Measurements from ENCODE around the gene NRXN3.
A peak's percentile ranks its signal among the peaks of the same experiment; 100 is the strongest.

The NRXN3 gene

DNA sequence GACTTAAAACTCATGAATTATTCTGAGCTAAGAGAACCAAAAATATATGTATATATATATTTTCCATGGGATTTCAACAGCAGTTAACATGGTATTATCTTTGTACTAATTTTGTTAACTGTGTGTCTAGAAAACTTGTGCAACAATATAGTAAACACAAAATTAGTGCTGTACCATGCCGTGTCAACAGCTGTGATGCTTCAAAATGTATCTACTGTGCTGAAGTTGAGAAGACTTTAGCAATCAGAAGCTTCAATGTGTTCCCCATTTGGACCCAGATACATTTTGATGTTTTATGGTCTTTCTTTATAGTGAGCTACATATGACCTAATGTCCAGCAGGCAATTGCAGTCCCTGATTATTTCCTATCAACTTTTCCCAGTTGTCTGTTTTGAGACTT is 1635.5 kb downstream of the NRXN3 start:
- no peak overlapping the region for H3K4me3 ChIP-seq (ENCODE audit: low read length)
- no peak for DNase-seq (ENCODE audit: low read depth, low spot score)

DNA sequence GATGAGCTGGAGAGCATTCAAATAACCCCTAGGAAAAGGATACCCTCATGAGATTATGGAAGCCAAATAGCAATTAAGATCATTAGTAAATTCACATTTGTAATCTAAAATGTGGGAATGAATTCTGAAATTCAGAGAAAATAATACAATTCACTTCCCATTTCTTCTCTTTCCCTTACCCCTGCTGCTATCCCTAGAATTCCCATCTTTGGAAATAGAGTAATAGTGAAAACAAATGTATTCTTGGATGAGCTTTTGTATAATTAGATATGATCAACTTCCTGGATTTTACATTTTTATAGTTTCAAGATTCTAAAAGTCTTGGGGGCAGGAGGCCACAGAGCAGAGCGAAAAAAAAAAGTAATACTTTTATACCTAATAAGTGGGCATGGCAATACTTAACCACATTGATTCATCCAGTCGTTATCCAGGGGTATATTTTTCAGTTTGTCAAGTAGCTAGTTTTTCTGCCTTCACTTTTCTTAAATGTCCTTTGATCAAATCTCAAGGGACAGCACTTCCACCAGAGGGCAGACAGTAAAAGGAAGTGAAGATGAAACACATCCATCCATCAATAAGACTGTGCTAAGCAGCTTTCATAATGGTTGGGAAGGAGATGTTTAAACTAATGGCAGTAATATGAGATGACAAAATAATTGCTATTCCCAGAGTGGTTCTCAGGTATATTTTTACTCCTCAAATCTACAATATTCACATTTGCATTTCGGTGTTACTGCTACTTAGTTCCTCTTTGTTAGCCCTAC is 1639.9 kb downstream of the NRXN3 start:
- peak; percentile 16 for DNase-seq (ENCODE audit: low read depth, low spot score)
- no peak overlapping the region for H3K4me3 ChIP-seq (ENCODE audit: low read length)

DNA sequence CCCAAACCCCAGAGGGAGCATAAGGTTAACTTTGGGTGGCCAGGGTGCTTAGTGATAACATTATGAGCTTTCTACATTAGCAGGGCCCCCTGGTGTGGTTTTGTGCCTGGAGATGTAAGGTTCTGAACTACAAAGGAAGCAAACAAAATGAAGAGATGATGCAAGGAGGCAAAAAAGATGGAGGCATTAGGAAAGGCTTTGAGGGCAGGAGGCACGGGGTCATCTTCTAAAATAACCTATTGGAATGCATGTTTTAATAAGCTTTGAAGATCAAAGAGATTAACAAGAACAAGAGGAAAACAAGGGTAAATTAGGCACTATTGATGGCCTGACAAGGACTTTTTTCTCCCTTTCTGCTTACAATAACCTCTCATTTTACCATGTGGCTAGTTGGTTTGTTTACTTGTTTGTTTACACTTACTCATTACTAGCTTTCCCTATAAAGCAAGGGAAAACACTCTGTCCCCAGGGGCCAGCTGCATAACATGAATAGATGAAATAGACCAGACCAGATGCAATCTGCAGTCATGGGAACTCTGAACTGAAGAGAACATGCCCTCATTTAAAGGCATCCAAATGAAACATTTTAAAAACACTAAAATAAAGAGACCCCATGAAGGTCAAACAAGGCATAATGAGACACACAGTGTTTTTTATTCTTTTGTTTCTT is 1650.8 kb downstream of the NRXN3 start:
- DNase-seq (ENCODE audit: low read depth, low spot score): no peak

DNA sequence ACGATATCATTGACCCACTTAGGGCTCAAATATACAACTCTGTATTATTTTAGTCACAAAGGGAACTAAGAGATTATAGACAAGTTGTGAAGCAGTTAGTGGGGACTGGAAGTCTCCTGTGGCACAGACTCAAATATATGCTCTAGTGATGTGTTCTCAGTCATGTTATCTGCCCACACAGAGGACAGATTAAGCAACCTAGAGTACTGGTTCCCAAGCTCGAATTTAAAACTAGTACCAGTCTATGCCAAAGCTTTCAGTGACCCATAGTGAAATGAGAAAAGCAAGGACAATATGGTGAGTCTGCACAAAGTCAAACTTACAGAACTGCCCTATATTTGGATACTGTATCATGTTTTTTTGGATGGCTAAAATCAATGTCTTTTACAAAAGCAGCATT is 1651.9 kb downstream of the NRXN3 start:
- no peak overlapping the region for H3K4me3 ChIP-seq (ENCODE audit: low read length)
- no peak for DNase-seq (ENCODE audit: low read depth, low spot score)

More for the DNA sequence above, 1650.8 kb downstream of the NRXN3 start:
- no peak overlapping the region for H3K4me3 ChIP-seq (ENCODE audit: low read length)

DNA sequence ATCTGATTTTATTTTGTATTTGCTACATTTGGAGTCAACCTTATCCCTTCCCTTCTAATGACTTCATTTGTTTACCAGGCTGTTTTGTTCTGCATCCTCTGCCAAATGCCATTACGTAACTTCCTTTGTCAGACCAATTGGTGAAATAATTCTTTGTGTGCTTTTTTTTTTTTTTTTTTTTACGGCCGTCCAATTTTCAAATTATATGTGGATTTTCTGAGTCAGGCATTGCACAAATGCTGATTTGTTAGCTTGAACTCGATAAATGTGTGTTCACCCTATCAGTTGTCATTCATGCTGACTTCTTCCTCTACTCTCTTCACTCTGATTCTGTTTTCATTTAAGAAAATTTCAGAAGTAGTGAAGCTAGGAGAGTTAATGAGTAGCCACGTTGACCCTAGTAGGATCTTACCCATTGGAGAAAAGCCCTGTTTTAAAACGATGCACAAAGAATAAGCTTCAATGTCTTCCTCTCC is 1654.9 kb downstream of the NRXN3 start:
- no peak overlapping the region for H3K4me3 ChIP-seq (ENCODE audit: low read length)
- no peak for DNase-seq (ENCODE audit: low read depth, low spot score)

DNA sequence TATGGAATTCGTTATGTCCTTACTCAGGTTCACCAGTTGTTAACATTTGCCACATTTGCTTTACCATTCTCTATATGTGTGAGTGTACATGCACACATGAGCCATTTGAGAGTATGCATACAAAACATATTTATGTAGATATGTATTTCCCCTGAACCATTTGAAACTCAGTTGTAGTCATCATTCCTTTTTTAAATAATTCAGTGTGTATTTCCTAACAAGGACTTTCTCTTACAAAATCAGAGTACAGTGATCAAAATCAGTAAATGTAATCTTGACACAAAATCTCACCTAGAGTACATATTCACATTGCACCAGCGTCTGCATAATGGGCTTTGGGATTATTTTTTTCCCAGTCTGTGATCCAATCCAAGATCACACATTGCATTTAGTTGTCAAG is 1656.2 kb downstream of the NRXN3 start:
- no peak for DNase-seq (ENCODE audit: low read depth, low spot score)
- H3K4me3 ChIP-seq (ENCODE audit: low read length): no peak overlapping the region

DNA sequence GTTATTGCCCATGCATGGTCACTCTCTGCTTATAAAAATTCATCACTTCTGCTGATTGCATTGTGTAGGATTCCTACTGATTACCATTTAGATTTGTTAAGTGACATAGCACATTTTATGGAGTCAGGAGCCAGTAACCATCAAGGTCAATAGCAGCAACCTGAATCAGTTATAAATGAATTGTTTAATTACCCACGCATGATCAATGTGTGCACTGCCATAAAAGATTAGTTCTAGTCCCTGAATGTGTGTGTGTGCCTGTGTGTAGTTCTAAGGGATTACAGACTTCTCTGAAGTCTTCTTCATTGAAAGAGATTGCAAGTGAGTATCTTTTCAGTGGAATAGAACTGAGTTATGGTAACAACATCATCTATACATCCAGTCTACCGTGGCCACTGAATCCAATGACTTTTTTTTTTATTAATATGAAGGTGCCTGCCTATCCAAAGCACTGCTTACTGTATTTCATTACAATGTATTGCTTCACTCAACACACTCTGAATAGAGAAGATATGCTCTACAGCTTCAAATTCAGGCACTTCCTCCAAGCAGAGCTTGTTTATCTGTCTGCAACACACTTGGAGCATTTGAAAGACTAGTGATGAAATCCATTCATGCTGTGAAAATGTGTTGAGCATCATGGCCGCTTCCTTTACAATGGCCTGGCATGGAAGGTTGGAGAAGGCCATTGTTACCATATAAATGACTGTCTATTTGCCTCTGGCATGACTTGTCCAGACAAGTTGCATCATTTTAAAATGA is 1659.4 kb downstream of the NRXN3 start:
- H3K4me3 ChIP-seq (ENCODE audit: low read length): no peak overlapping the region
- DNase-seq (ENCODE audit: low read depth, low spot score): no peak

DNA sequence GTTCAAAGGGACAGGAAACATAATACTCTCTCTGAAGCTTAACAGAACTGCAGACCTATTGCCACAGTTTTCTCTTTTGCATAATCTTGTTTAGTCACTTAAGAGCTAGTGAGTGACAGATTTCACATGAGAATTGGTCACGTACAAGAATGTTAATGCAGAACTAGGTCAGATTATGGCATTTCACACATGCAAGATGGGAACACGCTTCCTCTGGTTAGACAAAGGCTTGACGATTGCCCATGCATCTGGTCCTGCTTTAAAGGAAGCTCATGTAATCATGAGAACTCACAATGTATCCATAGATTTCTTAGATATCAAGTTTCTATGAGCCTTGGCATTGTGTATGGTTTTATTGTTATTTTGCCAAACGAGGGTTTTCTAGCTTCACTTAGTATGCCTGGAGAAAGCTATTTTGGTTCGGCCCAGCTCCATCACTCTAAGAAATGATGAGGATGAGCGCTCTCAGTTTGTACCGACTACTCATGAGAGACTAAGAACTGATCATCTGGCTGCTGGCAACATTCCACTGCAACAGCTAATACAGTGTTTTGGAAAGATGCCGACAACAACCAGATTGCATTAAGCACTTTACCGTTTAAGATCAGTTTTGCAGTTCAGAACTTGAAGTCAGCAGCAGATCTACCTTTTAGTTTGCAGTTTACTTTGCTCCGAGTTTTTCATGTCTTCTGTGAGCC is 1661.2 kb downstream of the NRXN3 start:
- no peak for DNase-seq (ENCODE audit: low read depth, low spot score)
- H3K4me3 ChIP-seq (ENCODE audit: low read length): no peak overlapping the region

DNA sequence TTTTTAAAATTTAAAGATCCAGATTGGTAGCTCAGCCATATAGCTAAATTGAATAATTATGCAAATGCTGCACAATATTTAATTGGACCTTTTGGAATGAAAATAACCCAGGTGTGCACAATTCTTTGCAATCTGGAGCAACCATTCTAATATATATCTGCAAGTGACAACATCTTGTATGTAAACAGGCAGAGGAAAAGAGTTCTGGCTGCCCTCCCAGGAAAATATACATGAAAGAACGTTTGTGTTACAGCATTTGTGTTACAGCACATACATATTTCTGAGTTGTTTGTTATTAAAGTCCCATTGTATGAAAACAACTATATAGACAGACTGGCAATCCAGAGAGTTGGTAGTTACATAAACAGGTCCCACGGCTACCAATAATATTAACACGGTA is 1663.6 kb downstream of the NRXN3 start:
- no peak overlapping the region for H3K4me3 ChIP-seq (ENCODE audit: low read length)
- no peak for DNase-seq (ENCODE audit: low read depth, low spot score)

DNA sequence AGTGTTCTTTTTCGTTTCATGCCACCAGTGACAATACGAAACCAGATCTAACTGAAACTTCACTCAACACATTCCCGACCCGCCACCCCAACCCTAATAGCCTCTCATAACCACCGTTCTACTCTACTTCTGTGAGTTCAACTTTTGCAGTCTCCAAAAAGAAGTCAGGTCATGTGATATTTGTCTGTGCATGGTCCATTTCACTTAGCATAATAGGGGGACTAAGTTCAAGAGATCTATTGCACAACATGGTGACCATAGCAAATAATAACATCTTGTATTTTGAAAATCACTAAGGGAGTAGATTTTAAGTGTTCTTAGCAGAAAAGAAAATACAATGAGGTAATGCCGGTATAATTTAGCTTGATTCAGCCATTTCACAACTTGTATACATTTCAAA is 1664.7 kb downstream of the NRXN3 start:
- no peak for DNase-seq (ENCODE audit: low read depth, low spot score)
- no peak overlapping the region for H3K4me3 ChIP-seq (ENCODE audit: low read length)

DNA sequence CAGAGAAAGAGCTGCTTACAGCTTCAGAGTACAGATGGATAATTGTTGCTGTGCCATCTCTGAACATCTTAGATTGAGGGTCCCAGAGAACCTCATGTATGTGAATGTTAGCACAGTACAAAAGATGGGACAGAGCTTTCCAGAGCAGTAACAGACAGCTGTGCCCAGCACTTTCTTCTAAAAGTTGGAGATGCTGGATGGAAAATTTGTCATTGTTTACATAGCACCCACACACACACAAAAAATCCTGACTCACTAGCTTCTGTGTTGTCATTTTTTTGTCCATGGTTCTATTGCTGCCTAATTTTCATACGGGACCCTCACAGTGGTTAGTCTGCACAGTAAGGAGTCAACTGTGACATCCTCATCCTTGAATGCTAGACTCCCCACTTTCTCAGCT is 1666.4 kb downstream of the NRXN3 start:
- DNase-seq (ENCODE audit: low read depth, low spot score): no peak
- no peak overlapping the region for H3K4me3 ChIP-seq (ENCODE audit: low read length)

DNA sequence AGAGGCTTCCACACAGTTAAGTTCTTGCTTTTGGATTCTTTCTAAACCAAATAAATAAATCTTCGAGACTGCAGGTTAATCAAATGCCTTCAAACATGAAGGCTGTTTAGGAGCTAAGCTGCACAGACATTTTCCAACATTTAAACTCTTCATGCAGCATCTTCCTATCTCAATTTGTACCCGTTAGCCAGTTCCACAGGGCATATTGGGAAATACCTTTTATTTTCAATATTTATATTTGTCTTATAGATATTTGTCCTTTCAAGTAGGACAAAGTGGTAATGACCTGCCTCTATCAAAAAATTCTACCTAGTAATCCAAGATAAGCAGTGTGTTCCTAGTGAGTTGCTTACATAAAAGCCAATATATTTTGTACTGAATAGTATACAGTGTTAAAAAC is 1667.5 kb downstream of the NRXN3 start:
- no peak for DNase-seq (ENCODE audit: low read depth, low spot score)
- H3K4me3 ChIP-seq (ENCODE audit: low read length): no peak overlapping the region

DNA sequence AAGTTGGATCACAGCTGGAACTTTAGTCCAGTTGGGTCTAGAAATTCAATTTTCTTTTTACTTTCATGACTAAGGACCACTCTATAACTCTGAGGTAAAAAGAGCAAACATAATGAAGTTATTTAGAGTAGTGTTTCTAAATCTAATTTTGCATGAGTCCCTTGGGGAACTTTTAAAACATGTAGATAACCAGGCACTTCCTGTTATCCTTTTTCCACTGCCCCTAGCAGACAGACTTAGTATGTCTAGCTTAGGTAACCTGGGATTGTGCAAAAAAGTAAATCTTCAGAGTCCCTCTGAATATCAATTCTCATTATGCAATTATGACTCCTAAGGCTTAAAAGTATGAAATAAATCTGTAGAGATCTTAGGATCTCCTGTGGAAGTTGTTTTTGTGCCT is 1669.9 kb downstream of the NRXN3 start:
- no peak overlapping the region for H3K4me3 ChIP-seq (ENCODE audit: low read length)
- DNase-seq (ENCODE audit: low read depth, low spot score): no peak

DNA sequence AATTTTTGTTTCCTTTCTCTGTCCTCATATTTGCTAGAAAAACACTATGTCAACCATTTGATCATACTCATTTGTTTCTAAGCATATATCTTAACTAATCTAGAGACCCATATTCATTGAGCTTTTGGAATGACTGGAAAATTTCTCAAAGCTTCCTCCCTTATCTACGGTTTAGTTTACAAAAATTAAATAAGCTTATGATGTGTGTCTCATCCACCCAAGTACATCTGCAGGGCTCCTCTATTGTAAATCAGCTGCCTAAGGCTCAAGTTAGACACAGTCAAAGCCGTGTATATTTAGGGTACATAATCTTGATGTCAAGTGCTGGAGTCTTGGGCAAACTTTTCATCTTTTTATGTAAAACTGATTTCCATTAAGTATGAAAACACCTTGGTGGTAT is 1670.7 kb downstream of the NRXN3 start:
- no peak for DNase-seq (ENCODE audit: low read depth, low spot score)
- H3K4me3 ChIP-seq (ENCODE audit: low read length): no peak overlapping the region

DNA sequence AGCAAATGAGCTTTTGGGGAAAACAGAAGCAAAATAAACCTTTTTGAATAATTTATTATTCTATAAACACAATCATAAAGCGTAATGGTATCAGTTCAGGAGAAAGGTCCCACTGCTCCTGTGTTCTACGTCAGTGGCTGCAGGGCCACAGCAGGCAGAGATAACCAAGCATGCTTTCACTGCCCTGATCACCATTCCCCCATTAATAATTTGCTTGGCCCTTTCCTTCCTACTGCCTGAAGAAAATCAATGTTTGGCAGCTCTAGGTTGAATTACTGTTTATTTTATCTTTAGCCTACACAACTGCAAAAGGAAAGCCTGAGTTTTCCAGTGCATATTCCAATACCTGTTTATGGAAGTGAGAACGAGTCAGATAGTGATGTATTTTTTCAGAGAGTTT is 1671.3 kb downstream of the NRXN3 start:
- DNase-seq (ENCODE audit: low read depth, low spot score): no peak
- no peak overlapping the region for H3K4me3 ChIP-seq (ENCODE audit: low read length)

DNA sequence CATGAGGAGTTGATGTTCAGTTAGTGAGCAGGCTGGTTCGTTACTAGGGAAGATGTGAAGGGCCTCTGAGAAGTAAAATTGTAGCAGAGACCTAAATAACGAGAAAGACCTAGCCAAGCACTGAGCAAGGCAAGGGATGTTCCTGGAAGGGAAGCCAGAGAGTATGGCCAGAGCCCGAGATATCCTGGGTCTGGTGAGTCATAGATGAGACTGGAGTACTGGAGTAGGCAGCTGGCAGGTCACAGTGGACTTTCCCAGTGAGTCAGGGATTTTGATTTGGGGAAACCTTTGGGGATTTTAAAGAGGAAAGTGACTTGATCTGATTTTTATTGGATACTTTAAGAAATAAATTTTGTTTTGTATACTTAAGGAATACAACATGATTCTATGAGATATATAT is 1672.1 kb downstream of the NRXN3 start:
- no peak overlapping the region for H3K4me3 ChIP-seq (ENCODE audit: low read length)
- no peak for DNase-seq (ENCODE audit: low read depth, low spot score)

DNA sequence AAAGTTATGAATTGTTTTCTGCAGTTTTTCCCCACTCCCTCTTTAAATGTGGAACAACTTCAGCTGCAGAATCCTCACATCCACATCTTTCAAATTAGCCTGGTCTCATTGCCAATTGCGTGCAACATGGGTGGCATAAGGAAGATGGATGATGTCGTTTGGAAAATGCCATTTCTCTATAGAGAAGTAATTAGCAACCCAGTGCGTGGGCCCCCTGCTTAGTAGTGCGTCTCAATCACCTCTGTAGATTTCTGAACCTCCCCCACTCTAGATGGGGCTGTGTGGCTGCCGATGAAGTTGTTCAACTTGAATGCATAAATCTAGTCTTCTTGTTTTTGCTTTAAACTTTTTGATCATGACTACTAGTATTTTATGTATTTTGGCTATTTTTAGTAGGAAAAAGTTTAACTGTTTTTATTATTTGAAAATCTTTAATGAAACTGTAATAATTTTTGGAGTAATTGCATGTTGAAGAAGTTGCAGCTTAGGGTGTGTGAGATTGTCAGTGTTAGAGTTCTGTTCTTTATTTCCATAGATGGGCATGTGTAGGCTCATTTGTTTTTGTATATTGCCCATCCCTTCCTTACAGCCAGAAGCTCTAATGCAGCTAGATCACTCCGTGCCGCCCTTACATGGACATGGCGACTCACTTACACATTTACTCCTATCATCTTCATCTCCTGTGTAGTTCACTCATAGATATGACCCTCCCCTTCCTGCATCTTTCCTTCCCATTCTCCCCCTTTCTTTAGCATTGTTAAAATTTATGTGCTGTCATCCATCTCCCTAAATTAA is 1683.0 kb downstream of the NRXN3 start:
- no peak overlapping the region for H3K4me3 ChIP-seq (ENCODE audit: low read length)
- DNase-seq (ENCODE audit: low read depth, low spot score): no peak

DNA sequence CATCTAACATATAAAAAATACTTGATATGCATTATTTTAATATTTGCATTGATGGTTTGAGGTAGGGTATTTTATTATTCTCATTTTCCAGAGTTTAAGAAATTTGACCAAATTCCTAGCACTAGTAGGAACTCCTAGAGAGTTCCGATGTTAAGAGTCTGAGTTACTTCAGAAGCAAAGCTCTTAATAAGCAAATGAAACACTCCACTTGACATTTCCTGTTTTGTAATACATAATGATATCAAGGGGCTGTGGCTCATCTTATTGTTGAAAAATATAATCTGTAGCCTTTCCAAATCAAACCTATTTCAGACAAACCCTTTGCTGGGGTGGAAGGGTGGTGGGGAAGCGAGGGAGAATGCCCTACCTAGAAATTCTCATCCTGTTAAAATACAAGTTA is 1685.6 kb downstream of the NRXN3 start:
- no peak for DNase-seq (ENCODE audit: low read depth, low spot score)
- H3K4me3 ChIP-seq (ENCODE audit: low read length): no peak overlapping the region

DNA sequence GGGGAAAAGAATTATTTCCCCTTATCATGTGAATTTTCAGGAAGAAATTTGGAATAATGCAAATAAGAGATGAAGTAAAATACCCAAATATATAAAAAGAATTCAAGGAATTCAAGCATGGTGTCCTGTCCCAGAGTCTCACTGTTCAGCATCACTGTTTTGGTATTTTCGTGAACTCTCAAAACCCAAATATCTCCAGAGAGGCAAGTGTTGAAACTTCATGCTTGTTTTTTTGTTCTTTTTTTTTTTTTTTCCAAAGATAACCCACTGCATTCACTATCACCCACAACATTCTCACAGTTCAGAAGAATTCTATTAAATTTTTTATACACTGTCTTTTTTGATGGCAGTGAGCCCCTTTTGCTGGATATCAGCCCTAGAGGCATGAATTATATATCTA is 1686.2 kb downstream of the NRXN3 start:
- no peak for DNase-seq (ENCODE audit: low read depth, low spot score)
- no peak overlapping the region for H3K4me3 ChIP-seq (ENCODE audit: low read length)
